HG03342 (cell line): ENCODE measurements around the gene GJA3.

Experiments
- ATAC-seq: cut with Tn5 transposase; IDR thresholded peaks from one replicate; pipeline ENCODE4 v1.9.1; 2021; ENCODE audit warnings: mild to moderate bottlenecking, moderate library complexity; ENCODE audit not compliant: unreplicated experiment

Gene GJA3

DNA sequence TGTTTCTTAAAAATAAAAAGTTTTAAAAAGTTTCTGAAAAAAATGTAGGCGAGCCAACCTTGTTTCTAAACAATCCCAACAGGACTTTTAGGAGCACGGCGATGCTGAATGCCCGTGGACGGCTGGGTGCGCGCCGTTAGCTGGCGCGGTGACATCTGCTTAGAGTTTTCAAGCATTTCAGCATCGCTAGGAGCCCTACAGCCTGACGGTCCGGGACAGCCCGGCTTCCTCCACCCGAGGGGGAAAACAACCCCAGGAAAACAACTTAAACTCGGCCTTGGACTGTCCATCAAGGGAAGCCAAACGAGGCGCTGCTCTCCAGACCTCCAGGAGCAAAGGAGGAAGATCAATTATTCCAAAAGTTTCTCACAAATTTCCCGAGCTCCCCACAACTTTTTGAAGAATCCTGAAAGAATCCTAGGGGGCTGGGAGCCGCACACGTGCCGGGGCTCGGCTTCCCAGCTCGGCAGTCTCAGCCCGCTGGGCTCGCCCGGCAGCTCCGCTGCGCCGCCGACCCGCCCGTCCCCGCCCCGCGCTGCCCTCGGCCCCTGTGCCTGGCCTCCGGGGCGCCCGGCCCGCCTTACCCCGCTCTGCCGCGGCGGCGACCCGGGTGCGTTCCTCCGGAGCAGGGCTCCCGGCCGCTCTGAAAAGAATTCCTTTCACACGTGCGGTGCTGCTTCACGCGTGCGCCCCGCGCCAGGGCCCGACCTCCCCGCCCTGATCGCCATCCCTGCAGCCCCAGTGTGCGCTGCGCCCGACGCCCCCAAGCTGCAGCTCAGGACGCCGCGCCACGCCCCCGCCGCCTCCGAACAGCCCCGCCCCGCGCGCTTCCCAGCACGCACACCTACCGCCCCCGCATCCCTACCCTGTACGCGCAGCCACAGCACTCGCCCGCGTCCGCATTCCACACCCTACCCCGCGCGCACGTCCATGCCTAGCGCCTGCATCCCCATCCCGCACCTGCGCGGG lies at the start of gene GJA3:
Gene GJA3 (minus strand): TSS at position 747 of the 969 bp plus-strand sequence. CDS start 17,764 bp downstream, outside the sequence.
- ATAC-seq: peak; percentile 46

GRCh38 chr13:20209948-20210347 lies 49.1 kb upstream of the GJA3 start:
- ATAC-seq: no peak

- no peak for ATAC-seq
These were observed 45.9 kb upstream of the GJA3 start for GRCh38 chr13:20206698-20207235.

GRCh38 chr13:20206065-20206697 lies 45.3 kb upstream of the GJA3 start:
- ATAC-seq: no peak

DNA sequence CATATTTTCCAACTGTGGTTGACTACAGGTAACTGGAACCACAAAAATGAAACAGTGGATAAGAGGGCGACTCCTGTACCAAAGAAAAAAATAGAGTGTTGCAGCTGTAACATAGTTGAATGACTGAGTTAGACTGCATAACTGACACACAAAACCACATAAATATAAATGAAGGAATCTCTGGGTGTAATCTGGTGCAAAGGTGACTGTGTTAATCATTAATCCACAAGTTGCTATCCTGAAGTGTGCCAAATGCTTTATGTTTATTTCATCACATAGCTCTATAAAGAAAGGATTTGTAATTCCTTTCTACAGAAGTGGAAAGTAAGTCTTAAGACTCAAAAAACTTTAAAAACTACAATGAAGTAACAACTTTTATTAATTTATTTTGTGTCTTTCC lies 37.9 kb upstream of the GJA3 start:
- no peak for ATAC-seq

DNA sequence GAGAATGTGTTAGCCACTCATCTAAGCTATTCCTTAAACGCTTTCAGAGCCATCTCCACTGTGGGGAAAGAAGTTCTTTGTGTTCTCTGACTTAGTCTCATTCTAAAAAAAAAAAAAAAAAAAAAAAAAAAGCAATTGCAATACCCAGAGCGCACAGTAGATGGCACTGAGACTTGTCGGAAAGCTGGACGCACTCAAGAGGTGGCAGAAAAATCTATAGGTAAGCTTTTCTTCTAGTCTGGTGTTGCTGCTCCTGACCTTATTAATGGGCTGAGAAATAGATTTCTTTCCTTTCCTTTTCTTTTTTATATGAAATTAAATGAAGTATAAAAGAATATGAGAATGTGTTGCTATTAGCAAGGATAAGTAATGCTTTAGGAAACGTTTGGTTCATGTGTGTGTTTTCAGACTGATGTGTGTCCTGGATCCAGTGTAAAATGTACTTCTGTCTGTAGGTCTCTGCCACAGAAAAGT lies 36.5 kb upstream of the GJA3 start:
- peak; percentile 47 for ATAC-seq

DNA sequence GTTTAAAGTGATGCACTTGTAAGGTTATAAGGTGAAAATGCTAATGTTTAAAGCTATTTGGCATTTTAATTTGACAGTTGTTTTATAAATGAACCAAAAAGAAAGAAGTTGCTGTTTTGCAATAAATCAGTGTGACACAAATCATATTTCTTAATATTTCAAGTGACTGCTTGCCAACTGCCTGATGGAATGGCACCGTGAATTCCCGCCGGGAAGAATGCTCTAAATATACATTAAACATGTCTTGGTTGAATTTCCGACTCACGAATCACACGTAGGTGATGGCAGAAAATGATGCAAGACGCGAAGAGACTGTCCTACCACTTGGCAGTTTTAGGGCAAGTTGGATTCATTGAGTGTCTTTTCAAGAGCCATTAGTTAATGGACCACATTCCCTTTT lies 34.9 kb upstream of the GJA3 start:
- ATAC-seq: no peak

- no peak for ATAC-seq
These were observed 33.2 kb upstream of the GJA3 start for GRCh38 chr13:20193907-20194631.

GRCh38 chr13:20193162-20193906 lies 32.5 kb upstream of the GJA3 start:
- ATAC-seq: no peak

DNA sequence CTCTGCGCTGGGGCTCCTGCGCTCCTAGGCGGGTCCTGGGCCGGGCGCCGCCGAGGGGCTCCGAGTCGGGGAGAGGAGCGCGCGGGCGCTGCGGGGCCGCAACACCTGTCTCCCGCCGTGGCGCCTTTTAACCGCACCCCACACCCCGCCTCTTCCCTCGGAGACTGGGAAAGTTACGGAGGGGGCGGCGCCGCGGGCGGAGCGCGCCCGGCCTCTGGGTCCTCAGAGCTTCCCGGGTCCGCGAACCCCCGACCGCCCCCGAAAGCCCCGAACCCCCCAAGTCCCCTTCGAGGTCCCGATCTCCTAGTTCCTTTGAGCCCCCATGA lies 31.9 kb upstream of the GJA3 start, which contains the start of gene GJB2:
Gene GJB2 (minus strand): TSS at position 103 of the 326 bp plus-strand sequence. CDS start 3,357 bp downstream, outside the sequence.
- ATAC-seq: no peak

DNA sequence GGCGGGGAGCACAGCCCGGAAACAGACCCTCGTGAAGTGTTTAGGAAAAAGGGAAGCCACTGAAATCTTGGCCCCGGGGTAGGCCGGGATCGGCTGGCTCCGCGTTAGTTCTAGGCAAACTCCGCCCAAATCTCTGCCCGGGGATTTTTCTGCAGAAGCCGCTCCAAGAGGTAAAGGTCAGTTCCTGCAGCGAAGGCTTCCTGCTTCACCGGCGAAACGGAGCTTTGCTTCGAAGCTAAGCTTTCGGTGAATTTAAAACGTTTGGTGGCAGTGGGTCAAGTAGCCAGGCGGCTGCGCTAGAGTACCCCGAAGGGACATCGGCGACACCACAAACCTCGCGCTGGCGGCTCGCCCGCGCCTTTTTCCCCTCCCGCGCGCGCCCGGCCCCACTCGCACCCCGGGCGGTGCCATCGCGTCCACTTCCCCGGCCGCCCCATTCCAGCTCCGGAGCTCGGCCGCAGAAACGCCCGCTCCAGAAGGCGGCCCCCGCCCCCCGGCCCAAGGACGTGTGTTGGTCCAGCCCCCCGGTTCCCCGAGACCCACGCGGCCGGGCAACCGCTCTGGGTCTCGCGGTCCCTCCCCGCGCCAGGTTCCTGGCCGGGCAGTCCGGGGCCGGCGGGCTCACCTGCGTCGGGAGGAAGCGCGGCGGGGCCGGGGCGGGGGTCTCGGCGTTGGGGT lies 31.4 kb upstream of the GJA3 start:
- no peak for ATAC-seq

DNA sequence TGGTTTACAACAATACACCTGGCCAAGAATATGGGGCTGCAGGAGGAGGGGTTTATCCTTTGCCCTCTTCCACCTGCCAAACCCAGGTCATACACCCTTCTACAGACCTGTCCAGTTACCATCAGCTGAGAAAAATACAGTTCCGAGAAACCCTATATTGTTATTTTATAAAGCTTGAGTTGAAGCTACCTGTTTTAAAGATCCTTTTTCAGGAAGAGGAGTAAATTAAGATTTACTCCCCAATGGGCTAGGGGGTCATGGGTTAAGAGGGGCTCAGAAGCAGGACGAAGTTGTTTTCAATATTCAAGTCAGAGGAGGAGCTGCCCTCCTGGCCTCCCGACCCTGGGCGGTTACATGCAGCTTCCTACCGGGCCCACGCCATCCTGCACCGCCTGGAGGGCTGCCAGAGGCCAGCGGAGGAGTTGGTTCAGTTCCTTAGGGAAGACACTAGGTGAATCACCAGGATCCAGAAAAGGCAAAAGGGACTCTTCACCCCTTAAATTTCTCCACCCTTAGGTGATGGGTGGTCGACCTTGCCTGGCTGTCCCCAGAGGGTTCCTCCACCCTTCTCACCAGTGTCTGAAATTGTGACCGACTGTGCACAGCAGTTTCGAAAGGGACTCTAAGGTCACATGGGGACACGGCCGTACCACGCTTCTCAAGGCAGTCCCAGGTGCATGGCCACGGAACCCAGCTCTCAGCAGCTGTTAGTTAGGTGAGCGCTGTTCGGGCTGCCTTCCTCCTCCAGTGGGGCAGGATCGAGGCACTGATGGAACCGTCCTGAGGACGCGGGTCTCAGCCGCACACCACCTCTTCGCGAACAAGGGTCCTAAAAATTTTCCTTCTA lies 30.7 kb upstream of the GJA3 start:
- ATAC-seq: no peak

DNA sequence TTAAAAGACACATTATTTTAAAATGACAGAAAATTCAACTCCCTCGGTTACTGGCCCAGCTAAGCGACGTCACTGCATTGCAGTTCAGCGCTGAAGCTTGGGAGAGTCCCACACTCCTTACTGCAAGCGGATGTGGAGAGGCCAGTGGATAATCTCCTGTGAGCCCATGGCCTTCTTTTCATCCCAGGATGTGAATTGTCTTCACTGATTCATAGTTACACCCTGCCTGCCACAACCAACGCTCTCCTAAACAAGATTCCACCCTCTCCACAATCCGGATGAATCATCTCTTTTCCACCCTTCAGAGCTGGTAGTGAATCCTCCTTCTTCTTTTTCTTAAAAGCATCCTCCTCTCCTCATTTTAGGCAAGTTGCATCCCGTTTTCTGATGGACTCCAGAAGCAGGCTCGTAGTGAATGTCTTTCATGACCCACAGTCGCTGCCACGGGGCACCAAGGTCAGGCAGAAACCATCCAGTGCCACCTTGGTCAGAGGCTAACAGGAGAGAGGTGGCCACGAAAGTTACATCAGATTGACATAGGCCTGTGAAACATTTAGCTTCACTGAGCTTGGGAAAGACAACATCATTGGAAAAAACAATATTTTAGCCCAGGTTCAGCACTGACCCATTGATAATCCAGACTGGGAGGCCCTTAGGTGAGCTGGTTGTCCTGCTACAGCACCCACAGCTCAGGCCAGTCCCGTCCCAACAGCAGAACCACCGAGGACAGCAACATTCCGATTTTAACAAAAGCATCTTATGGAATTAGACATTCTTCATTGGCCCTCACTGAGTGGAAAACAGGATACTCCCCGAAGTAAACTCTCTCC lies 29.8 kb upstream of the GJA3 start:
- ATAC-seq: no peak

DNA sequence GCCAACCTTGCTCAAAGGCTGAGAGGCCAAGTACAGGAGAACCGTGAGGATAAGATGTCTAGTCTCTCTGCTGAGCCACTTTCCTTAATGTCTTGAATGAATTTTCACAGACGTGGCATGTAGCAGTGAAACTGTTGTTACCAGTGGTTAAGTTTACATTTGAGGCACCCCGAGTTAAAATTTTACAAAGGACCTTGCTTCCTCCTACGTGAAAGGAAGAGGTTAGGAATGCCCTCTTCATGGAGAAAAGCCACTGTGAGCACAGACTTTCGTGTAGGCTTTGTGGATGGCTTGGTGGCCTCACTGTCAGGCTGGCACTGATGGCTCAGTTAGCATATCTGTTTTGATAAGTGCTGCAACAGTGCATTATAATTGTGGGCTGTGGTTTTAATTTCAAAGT lies 29.2 kb upstream of the GJA3 start:
- ATAC-seq: no peak

DNA sequence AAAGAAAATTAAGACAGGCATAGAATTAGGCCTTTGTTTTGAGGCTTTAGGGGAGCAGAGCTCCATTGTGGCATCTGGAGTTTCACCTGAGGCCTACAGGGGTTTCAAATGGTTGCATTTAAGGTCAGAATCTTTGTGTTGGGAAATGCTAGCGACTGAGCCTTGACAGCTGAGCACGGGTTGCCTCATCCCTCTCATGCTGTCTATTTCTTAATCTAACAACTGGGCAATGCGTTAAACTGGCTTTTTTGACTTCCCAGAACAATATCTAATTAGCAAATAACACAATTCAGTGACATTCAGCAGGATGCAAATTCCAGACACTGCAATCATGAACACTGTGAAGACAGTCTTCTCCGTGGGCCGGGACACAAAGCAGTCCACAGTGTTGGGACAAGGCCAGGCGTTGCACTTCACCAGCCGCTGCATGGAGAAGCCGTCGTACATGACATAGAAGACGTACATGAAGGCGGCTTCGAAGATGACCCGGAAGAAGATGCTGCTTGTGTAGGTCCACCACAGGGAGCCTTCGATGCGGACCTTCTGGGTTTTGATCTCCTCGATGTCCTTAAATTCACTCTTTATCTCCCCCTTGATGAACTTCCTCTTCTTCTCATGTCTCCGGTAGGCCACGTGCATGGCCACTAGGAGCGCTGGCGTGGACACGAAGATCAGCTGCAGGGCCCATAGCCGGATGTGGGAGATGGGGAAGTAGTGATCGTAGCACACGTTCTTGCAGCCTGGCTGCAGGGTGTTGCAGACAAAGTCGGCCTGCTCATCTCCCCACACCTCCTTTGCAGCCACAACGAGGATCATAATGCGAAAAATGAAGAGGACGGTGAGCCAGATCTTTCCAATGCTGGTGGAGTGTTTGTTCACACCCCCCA lies 28.1 kb upstream of the GJA3 start:
- ATAC-seq: no peak

DNA sequence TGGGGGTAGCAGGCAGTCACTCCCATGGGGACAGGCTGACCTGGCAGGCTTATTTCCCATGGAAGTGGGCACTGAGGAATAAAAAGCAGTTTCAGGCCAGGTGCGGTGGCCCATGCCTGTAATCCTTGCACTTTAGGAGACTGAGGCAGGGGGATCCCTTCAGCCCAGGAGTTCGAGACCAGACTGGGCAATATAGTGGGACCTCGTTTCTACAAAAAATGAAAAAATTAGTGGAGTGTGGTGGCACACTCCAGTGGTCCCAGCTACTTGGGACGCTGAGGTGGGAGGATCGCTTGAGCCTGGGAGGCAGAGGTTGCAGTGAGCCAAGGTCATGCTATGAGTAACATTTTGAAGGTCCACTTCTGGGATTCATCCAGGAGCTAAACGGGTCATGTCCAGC lies 25.9 kb upstream of the GJA3 start:
- ATAC-seq: no peak
